ENCODE data around the gene TRABD2B. TPM values are rescaled to one million over a fixed set of nuclear protein-coding genes. Genes with fewer than 3 reads are reported as not detected.

Gene TRABD2B
- total RNA-seq, 2 donors from 2014 or later = 2.6 to 4.3 TPM

- 65 to 69% methylated on average over 9 to 13 of the region's 13 CpGs for WGBS, 2 donors
- H3K4me3 ChIP-seq = no peak overlapping the region
- ATAC-seq (no peak), DNase-seq (no peak)
- TF ChIP-seq CTCF (IDR thresholded peaks at IDR 0.05) (no peak), POLR2A (IDR thresholded peaks at IDR 0.05) (no peak)
- no peaks in the 10 kb centered on the region for H3K9me3 ChIP-seq
- peaks cover 12% of the 10 kb centered on the region for H3K4me1 ChIP-seq
- no peak overlapping the region for H3K27ac ChIP-seq
- no peaks in the 10 kb centered on the region for H3K27me3 ChIP-seq
- no peaks in the 10 kb centered on the region for H3K36me3 ChIP-seq (replicated peaks in 1 of 2; ENCODE audit: insufficient read depth in 1 of 2, low read depth in 2 of 2)
- intact Hi-C loops (cut with DNase I) = no loop called here
Measured at GRCh38 chr1:47915677-47916353, 81.4 kb downstream of the TRABD2B start.

- Histone ChIP-seq H3K4me3 (no peak overlapping the region), H3K27ac (no peak overlapping the region), H3K36me3 (replicated peaks in 1 of 2; ENCODE audit: insufficient read depth in 1 of 2, low read depth in 2 of 2) (no peaks in the 10 kb centered on the region), H3K4me1 (peaks cover 12% of the 10 kb centered on the region), H3K9me3 (no peaks in the 10 kb centered on the region), H3K27me3 (no peaks in the 10 kb centered on the region)
- ATAC-seq (no peak), DNase-seq (no peak)
- intact Hi-C loops (cut with DNase I) = no loop called here
- 82 to 89% methylated on average over 8 of the region's 8 CpGs for WGBS, 2 donors
- TF ChIP-seq CTCF (IDR thresholded peaks at IDR 0.05) (no peak), POLR2A (IDR thresholded peaks at IDR 0.05) (no peak)
Measured at GRCh38 chr1:47914952-47915676, 82.1 kb downstream of the TRABD2B start.

- H3K36me3 ChIP-seq (replicated peaks in 1 of 2; ENCODE audit: insufficient read depth in 1 of 2, low read depth in 2 of 2) = no peaks in the 10 kb centered on the region
- no peak for DNase-seq
- ATAC-seq = no peak
- WGBS, 2 donors = 78 to 85% methylated on average over 13 of the region's 13 CpGs
- H3K9me3 ChIP-seq = no peaks in the 10 kb centered on the region
- H3K27ac ChIP-seq = no peak overlapping the region
- no peak overlapping the region for H3K4me3 ChIP-seq
- intact Hi-C loops (cut with DNase I) = no loop called here
- peaks cover 12% of the 10 kb centered on the region for H3K4me1 ChIP-seq
- H3K27me3 ChIP-seq = no peaks in the 10 kb centered on the region
- no peak for TF ChIP-seq POLR2A (IDR thresholded peaks at IDR 0.05)
- TF ChIP-seq CTCF (IDR thresholded peaks at IDR 0.05) = no peak
Measured at GRCh38 chr1:47914218-47914938, 82.8 kb downstream of the TRABD2B start.

GRCh38 chr1:47913225-47913823 lies 83.9 kb downstream of the TRABD2B start:
- intact Hi-C loops (cut with DNase I) = no loop called here
- no peaks in the 10 kb centered on the region for H3K27me3 ChIP-seq
- peaks cover 2% of the 10 kb centered on the region for H3K4me1 ChIP-seq
- WGBS, 2 donors = 71 to 75% methylated on average over 10 of the region's 10 CpGs
- no peak overlapping the region for H3K4me3 ChIP-seq
- DNase-seq = no peak
- no peak for TF ChIP-seq CTCF (IDR thresholded peaks at IDR 0.05)
- TF ChIP-seq POLR2A (IDR thresholded peaks at IDR 0.05) = no peak
- H3K9me3 ChIP-seq = no peaks in the 10 kb centered on the region
- no peak overlapping the region for H3K27ac ChIP-seq
- no peaks in the 10 kb centered on the region for H3K36me3 ChIP-seq (replicated peaks in 1 of 2; ENCODE audit: insufficient read depth in 1 of 2, low read depth in 2 of 2)
- ATAC-seq = no peak

All from body of pancreas (tissue), 4 donors.